GM12892 (cell line): ENCODE measurements around the gene CCDC27.

Experiments
- POLR2A ChIP-seq: IDR thresholded peaks from 2 replicates; pipeline ENCODE4 v1.6.1; 2011; ENCODE audit warnings: low read depth, low read length, control low read depth
- POLR2AphosphoS5 ChIP-seq: IDR thresholded peaks from 2 replicates; pipeline ENCODE4 v1.6.1; 2011; ENCODE audit warnings: low read depth, low read length, control low read depth

DNA sequence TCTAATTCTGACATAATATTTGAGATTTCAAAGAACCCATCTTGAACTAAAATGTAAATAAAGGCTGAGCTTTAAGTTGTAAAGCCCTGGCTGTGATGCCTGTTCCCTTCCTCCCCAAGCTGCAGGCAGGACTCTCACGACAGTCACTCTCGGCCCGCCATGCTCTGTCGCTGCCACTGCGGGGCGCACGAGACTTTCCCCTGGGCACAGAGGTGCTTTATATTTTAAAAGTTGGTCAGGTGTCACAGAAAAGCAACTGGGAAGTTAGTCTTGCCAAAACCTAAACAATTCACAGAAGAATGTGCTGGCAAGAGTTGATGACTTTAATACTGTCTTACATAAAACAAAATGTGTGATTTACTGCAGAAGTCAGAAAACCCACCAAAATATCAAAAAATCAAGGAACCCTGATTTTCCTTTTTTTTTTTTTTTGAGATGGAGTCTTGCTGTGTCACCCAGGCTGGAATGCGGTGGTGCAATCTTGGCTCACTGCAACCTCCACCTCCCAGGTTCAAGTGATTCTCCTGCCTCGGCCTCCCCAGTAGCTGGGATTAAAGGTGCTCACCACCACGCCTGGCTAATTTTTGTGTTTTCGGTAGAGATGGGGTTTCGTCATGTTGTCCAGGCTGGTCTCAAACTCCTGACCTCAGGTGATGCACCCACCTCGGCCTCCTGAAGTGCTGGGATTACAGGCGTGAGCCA lies 33.4 kb downstream of the CCDC27 start:
- TF ChIP-seq POLR2A (no peak), POLR2AphosphoS5 (no peak)
